A549 (cell line): ENCODE results near the gene GMPPB.

Experiments used
- RCOR1 ChIP-seq: fragments of 150-350 bp; IDR thresholded peaks from 2 replicates; pipeline ENCODE4 v1.6.1; 2014; ENCODE audit warnings: antibody characterized with exemption, low read length, low read depth
- TF ChIP-seq, protein P1 (sequence below): fragments of 200-600 bp; sonication (generic); IDR thresholded peaks from 2 replicates; pipeline ENCODE4 v1.6.1; 2016; ENCODE audit warnings: antibody characterized with exemption, mild to moderate bottlenecking, moderate library complexity
- TF ChIP-seq, protein P2 (sequence below): fragments of >200 bp; sonication (Bioruptor Twin); formaldehyde crosslinking; IDR thresholded peaks from 3 replicates; pipeline ENCODE4 v1.5.1; 2016
- TF ChIP-seq, protein P3 (sequence below): IDR thresholded peaks from 2 replicates; pipeline ENCODE4 v1.6.1; 2012
- TF ChIP-seq, protein P4 (sequence below): fragments of 450-650 bp; IDR thresholded peaks from 2 replicates; pipeline ENCODE4 v1.6.1; 2014; ENCODE audit warnings: antibody characterized with exemption

DNA sequence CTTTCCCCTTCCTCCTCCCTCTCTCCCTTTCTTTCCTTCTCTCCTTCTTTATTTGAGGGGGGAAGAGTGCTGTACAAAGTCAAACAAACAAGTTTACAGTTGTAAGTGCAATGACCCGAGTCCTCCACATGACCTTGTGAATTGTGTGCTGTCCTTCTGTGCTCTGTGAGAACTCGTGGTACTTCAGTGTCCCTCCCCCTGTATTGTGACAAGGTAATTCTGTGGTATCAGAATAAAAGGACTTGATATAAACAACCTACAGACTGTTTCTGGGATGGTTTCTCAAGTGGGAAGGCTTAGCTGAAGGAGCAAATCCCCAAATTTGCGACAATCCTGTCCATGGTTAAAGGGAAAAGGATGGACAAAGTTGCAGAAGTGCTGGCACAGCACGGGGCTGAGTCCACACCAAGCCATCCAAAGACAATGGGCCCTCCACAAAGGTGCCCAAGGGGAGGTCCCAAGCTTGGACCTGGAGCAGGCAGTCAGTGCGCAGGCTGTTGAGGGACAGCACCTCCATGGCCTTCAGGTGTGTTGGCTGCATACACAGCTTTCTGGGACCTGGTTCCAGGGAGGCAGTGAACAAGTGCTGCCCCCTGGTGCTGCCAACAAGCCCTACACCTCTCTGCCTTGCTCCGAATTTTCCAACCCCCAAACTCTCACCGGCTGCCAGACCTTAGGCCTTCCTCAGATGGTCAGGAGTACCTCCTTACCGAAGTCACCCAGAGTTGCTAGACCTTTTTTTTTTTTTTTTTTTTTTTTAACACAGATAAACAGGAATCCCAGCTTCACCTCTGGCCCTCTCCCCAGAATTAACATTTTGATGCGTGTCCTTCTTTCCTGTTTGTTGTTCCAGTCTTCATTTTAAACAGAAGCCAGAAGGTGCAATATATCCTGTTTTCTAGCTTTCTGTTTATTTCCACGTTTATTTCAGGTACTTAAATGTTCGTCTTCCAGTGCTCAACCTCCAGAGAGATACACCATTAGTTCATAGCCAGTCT lies 52.2 kb downstream of the GMPPB start:
- TF ChIP-seq, protein P1, sequence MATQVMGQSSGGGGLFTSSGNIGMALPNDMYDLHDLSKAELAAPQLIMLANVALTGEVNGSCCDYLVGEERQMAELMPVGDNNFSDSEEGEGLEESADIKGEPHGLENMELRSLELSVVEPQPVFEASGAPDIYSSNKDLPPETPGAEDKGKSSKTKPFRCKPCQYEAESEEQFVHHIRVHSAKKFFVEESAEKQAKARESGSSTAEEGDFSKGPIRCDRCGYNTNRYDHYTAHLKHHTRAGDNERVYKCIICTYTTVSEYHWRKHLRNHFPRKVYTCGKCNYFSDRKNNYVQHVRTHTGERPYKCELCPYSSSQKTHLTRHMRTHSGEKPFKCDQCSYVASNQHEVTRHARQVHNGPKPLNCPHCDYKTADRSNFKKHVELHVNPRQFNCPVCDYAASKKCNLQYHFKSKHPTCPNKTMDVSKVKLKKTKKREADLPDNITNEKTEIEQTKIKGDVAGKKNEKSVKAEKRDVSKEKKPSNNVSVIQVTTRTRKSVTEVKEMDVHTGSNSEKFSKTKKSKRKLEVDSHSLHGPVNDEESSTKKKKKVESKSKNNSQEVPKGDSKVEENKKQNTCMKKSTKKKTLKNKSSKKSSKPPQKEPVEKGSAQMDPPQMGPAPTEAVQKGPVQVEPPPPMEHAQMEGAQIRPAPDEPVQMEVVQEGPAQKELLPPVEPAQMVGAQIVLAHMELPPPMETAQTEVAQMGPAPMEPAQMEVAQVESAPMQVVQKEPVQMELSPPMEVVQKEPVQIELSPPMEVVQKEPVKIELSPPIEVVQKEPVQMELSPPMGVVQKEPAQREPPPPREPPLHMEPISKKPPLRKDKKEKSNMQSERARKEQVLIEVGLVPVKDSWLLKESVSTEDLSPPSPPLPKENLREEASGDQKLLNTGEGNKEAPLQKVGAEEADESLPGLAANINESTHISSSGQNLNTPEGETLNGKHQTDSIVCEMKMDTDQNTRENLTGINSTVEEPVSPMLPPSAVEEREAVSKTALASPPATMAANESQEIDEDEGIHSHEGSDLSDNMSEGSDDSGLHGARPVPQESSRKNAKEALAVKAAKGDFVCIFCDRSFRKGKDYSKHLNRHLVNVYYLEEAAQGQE = no peak
- TF ChIP-seq, protein P2, sequence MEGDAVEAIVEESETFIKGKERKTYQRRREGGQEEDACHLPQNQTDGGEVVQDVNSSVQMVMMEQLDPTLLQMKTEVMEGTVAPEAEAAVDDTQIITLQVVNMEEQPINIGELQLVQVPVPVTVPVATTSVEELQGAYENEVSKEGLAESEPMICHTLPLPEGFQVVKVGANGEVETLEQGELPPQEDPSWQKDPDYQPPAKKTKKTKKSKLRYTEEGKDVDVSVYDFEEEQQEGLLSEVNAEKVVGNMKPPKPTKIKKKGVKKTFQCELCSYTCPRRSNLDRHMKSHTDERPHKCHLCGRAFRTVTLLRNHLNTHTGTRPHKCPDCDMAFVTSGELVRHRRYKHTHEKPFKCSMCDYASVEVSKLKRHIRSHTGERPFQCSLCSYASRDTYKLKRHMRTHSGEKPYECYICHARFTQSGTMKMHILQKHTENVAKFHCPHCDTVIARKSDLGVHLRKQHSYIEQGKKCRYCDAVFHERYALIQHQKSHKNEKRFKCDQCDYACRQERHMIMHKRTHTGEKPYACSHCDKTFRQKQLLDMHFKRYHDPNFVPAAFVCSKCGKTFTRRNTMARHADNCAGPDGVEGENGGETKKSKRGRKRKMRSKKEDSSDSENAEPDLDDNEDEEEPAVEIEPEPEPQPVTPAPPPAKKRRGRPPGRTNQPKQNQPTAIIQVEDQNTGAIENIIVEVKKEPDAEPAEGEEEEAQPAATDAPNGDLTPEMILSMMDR = peak; percentile 65
- TF ChIP-seq RCOR1 = no peak
- TF ChIP-seq, protein P3, sequence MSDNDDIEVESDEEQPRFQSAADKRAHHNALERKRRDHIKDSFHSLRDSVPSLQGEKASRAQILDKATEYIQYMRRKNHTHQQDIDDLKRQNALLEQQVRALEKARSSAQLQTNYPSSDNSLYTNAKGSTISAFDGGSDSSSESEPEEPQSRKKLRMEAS = no peak
- TF ChIP-seq, protein P4, sequence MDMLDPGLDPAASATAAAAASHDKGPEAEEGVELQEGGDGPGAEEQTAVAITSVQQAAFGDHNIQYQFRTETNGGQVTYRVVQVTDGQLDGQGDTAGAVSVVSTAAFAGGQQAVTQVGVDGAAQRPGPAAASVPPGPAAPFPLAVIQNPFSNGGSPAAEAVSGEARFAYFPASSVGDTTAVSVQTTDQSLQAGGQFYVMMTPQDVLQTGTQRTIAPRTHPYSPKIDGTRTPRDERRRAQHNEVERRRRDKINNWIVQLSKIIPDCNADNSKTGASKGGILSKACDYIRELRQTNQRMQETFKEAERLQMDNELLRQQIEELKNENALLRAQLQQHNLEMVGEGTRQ = no peak
